ENCODE data around the gene TENT4A.

Gene TENT4A

DNA sequence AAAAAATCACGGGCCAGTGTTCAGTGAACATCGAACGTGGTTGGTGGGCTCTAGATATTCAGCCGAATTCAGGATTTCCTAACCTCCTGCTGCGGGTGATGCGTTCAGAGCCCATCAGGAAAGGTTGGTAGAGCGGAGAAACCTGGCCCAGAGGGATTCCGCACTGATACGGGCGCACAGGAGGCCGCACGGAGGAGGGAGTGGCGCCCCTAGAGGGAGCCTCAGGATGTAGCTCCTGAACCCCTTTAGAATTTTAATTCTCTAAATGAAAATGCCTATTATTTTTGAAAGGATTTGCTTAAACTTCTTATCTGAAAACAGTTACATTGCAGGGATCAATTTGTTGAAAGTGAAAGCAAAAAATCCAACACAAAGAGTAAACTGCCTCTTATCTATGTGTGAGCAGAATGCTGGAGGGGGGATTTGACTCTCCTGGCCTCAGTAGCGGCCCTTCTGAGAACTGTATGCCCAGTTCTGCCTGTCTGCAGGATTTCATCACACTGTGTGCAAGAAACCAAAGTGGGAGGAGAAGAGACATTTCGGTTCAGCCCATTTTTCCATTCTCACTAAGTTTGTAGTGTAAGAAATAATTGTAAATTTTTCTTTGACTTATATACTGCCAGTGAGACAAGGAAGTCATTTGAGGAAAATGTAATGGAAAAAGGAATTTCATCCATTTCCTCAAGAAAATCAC is 75.9 kb downstream of the TENT4A start:
- TF ChIP-seq, protein P1, sequence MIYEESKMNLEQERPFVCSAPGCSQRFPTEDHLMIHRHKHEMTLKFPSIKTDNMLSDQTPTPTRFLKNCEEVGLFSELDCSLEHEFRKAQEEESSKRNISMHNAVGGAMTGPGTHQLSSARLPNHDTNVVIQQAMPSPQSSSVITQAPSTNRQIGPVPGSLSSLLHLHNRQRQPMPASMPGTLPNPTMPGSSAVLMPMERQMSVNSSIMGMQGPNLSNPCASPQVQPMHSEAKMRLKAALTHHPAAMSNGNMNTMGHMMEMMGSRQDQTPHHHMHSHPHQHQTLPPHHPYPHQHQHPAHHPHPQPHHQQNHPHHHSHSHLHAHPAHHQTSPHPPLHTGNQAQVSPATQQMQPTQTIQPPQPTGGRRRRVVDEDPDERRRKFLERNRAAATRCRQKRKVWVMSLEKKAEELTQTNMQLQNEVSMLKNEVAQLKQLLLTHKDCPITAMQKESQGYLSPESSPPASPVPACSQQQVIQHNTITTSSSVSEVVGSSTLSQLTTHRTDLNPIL (CRISPR knock-in tag; IDR thresholded peaks at IDR 0.05; ENCODE audit: low read depth): no peak
- TF ChIP-seq ESRRG (CRISPR knock-in tag; IDR thresholded peaks at IDR 0.05): no peak
- no peak for TF ChIP-seq PPARA (CRISPR knock-in tag; IDR thresholded peaks at IDR 0.05; ENCODE audit: borderline replicate concordance)
- TF ChIP-seq TCF4 (CRISPR knock-in tag; IDR thresholded peaks at IDR 0.05; ENCODE audit: borderline replicate concordance): no peak
- TF ChIP-seq CSDC2 (CRISPR knock-in tag; IDR thresholded peaks at IDR 0.05): no peak
- TF ChIP-seq, protein P2, sequence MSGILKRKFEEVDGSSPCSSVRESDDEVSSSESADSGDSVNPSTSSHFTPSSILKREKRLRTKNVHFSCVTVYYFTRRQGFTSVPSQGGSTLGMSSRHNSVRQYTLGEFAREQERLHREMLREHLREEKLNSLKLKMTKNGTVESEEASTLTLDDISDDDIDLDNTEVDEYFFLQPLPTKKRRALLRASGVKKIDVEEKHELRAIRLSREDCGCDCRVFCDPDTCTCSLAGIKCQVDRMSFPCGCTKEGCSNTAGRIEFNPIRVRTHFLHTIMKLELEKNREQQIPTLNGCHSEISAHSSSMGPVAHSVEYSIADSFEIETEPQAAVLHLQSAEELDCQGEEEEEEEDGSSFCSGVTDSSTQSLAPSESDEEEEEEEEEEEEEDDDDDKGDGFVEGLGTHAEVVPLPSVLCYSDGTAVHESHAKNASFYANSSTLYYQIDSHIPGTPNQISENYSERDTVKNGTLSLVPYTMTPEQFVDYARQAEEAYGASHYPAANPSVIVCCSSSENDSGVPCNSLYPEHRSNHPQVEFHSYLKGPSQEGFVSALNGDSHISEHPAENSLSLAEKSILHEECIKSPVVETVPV (CRISPR knock-in tag; IDR thresholded peaks at IDR 0.05): no peak
- TF ChIP-seq ZNF565 (CRISPR knock-in tag; conservative IDR thresholded peaks at IDR 0.05; ENCODE audit: low read depth): no peak
- TF ChIP-seq ZC3H10 (CRISPR knock-in tag; IDR thresholded peaks at IDR 0.05): no peak
- TF ChIP-seq, protein P3, sequence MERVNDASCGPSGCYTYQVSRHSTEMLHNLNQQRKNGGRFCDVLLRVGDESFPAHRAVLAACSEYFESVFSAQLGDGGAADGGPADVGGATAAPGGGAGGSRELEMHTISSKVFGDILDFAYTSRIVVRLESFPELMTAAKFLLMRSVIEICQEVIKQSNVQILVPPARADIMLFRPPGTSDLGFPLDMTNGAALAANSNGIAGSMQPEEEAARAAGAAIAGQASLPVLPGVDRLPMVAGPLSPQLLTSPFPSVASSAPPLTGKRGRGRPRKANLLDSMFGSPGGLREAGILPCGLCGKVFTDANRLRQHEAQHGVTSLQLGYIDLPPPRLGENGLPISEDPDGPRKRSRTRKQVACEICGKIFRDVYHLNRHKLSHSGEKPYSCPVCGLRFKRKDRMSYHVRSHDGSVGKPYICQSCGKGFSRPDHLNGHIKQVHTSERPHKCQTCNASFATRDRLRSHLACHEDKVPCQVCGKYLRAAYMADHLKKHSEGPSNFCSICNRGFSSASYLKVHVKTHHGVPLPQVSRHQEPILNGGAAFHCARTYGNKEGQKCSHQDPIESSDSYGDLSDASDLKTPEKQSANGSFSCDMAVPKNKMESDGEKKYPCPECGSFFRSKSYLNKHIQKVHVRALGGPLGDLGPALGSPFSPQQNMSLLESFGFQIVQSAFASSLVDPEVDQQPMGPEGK (CRISPR knock-in tag; IDR thresholded peaks at IDR 0.05; ENCODE audit: borderline replicate concordance): no peak
- TF ChIP-seq ISL1 (CRISPR knock-in tag; IDR thresholded peaks at IDR 0.05): no peak
- no peak for TF ChIP-seq ZFP30 (CRISPR knock-in tag; IDR thresholded peaks at IDR 0.05)
- TF ChIP-seq ARNTL (CRISPR knock-in tag; IDR thresholded peaks at IDR 0.05; ENCODE audit: borderline replicate concordance, low read depth): no peak
- no peak for TF ChIP-seq ZNF70 (CRISPR knock-in tag; IDR thresholded peaks at IDR 0.05)
- TF ChIP-seq, protein P4, sequence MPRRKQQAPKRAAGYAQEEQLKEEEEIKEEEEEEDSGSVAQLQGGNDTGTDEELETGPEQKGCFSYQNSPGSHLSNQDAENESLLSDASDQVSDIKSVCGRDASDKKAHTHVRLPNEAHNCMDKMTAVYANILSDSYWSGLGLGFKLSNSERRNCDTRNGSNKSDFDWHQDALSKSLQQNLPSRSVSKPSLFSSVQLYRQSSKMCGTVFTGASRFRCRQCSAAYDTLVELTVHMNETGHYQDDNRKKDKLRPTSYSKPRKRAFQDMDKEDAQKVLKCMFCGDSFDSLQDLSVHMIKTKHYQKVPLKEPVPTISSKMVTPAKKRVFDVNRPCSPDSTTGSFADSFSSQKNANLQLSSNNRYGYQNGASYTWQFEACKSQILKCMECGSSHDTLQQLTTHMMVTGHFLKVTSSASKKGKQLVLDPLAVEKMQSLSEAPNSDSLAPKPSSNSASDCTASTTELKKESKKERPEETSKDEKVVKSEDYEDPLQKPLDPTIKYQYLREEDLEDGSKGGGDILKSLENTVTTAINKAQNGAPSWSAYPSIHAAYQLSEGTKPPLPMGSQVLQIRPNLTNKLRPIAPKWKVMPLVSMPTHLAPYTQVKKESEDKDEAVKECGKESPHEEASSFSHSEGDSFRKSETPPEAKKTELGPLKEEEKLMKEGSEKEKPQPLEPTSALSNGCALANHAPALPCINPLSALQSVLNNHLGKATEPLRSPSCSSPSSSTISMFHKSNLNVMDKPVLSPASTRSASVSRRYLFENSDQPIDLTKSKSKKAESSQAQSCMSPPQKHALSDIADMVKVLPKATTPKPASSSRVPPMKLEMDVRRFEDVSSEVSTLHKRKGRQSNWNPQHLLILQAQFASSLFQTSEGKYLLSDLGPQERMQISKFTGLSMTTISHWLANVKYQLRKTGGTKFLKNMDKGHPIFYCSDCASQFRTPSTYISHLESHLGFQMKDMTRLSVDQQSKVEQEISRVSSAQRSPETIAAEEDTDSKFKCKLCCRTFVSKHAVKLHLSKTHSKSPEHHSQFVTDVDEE (CRISPR knock-in tag; IDR thresholded peaks at IDR 0.05): no peak
- no peak for TF ChIP-seq BACH2 (CRISPR knock-in tag; IDR thresholded peaks at IDR 0.05; ENCODE audit: borderline replicate concordance)
- TF ChIP-seq GLIS3 (CRISPR knock-in tag; IDR thresholded peaks at IDR 0.05): no peak
- TF ChIP-seq ZFP3 (CRISPR knock-in tag; IDR thresholded peaks at IDR 0.05): no peak
- TF ChIP-seq, protein P5, sequence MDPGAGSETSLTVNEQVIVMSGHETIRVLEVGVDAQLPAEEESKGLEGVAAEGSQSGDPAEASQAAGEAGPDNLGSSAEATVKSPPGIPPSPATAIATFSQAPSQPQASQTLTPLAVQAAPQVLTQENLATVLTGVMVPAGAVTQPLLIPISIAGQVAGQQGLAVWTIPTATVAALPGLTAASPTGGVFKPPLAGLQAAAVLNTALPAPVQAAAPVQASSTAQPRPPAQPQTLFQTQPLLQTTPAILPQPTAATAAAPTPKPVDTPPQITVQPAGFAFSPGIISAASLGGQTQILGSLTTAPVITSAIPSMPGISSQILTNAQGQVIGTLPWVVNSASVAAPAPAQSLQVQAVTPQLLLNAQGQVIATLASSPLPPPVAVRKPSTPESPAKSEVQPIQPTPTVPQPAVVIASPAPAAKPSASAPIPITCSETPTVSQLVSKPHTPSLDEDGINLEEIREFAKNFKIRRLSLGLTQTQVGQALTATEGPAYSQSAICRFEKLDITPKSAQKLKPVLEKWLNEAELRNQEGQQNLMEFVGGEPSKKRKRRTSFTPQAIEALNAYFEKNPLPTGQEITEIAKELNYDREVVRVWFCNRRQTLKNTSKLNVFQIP (CRISPR knock-in tag; IDR thresholded peaks at IDR 0.05; ENCODE audit: borderline replicate concordance, low read depth): no peak
- no peak for TF ChIP-seq SNAI2 (CRISPR knock-in tag; IDR thresholded peaks at IDR 0.05)
- no peak for TF ChIP-seq RARB (CRISPR knock-in tag; IDR thresholded peaks at IDR 0.05)
- no peak for ATAC-seq

DNA sequence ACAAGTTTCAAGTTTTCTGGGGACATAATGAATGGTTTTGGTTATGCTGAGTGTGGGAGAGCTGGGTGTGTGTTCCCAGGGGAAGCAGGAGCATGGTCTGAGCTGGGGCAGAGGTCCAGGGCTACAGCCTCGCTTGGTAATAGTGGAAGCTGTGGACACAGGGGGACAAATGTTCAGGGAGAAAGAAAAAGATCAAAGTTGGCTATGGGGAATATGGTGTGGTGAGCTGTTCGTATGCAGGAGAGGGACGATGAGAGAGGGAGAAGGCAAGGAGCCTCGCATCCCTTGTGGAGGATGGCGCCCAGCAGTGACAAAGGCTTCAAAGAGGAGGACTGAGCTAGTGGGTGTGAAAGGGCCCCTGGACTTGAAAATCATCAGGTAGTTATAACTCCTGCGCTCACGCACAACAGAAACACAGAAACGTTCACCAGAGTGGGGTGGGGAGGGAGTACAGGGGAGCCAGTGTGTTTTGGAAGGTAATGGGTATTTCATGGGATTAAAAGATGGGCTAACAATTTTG is 77.2 kb downstream of the TENT4A start:
- no peak for ATAC-seq
- TF ChIP-seq, protein P3 (CRISPR knock-in tag; IDR thresholded peaks at IDR 0.05; ENCODE audit: borderline replicate concordance): no peak
- TF ChIP-seq ZNF70 (CRISPR knock-in tag; IDR thresholded peaks at IDR 0.05): no peak
- no peak for TF ChIP-seq RARB (CRISPR knock-in tag; IDR thresholded peaks at IDR 0.05)
- TF ChIP-seq GLIS3 (CRISPR knock-in tag; IDR thresholded peaks at IDR 0.05): no peak
- TF ChIP-seq, protein P2 (CRISPR knock-in tag; IDR thresholded peaks at IDR 0.05): no peak
- TF ChIP-seq ZNF8 (CRISPR knock-in tag; IDR thresholded peaks at IDR 0.05): no peak
- no peak for TF ChIP-seq ZC3H10 (CRISPR knock-in tag; IDR thresholded peaks at IDR 0.05)
- no peak for TF ChIP-seq ESRRG (CRISPR knock-in tag; IDR thresholded peaks at IDR 0.05)
- TF ChIP-seq, protein P4 (CRISPR knock-in tag; IDR thresholded peaks at IDR 0.05): no peak
- no peak for TF ChIP-seq ISL1 (CRISPR knock-in tag; IDR thresholded peaks at IDR 0.05)
